C4-2B (cell line): ENCODE results near the gene PSMD8.

Experiments
- ZFX ChIP-seq: fragments of 450-650 bp; IDR thresholded peaks from 2 replicates; pipeline ENCODE4 v1.6.1; 2017
- TF ChIP-seq, protein P1 (sequence below): fragments of 450-650 bp; conservative IDR thresholded peaks from 2 replicates; pipeline ENCODE4 v1.5.1; 2017; ENCODE audit warnings: mild to moderate bottlenecking

DNA sequence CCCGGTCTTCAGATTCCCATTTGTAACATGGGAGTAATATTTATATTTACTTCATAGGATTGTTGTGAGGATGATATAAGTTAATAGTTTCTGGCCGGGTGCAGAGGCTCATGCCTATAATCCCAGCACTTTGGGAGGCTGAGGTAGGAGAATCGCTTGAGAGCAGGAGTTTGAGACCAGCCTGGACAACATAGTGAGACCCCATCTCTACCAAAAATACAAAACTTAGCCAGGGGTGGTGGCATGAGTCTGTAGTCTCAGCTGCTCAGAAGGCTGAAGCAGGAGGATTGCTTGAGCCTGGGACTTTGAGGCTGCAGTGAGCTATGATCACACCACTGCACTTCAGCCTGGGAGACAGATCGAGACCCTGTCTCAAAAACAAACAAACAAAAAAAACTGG, 27.5 kb upstream of the PSMD8 start:
- TF ChIP-seq, protein P1, sequence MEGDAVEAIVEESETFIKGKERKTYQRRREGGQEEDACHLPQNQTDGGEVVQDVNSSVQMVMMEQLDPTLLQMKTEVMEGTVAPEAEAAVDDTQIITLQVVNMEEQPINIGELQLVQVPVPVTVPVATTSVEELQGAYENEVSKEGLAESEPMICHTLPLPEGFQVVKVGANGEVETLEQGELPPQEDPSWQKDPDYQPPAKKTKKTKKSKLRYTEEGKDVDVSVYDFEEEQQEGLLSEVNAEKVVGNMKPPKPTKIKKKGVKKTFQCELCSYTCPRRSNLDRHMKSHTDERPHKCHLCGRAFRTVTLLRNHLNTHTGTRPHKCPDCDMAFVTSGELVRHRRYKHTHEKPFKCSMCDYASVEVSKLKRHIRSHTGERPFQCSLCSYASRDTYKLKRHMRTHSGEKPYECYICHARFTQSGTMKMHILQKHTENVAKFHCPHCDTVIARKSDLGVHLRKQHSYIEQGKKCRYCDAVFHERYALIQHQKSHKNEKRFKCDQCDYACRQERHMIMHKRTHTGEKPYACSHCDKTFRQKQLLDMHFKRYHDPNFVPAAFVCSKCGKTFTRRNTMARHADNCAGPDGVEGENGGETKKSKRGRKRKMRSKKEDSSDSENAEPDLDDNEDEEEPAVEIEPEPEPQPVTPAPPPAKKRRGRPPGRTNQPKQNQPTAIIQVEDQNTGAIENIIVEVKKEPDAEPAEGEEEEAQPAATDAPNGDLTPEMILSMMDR = no peak
- no peak for TF ChIP-seq ZFX
